Measurements from ENCODE around the gene MT1H.

Gene MT1H

GRCh38 chr16:56700195-56700594, 30.6 kb downstream of the MT1H start:
- Histone ChIP-seq H3K36me3 (ENCODE audit: control insufficient read depth in 2 of 2, insufficient read depth in 1 of 2, low read length in 2 of 2) (no peaks in the 10 kb centered on the region), H3K27ac (ENCODE audit: extremely low read depth, low read depth, low read length) (no peak overlapping the region), H3K4me3 (ENCODE audit: low read depth, low read length) (no peak overlapping the region), H3K9me3 (ENCODE audit: control insufficient read depth, insufficient read depth, low read depth, low read length) (no peaks in the 10 kb centered on the region), H3K4me1 (ENCODE audit: control insufficient read depth, insufficient read depth, low read length) (no peaks in the 10 kb centered on the region)
- no peak for TF ChIP-seq SP3 (tag by site-specific recombination; IDR thresholded peaks at IDR 0.05)
- no peak for TF ChIP-seq ZNF2 (tag by site-specific recombination; IDR thresholded peaks at IDR 0.05)
- no peak for TF ChIP-seq WT1 (tag by site-specific recombination; IDR thresholded peaks at IDR 0.05)
- TF ChIP-seq ZNF423 (tag by site-specific recombination; IDR thresholded peaks at IDR 0.05) = no peak
- TF ChIP-seq ZNF785 (tag by site-specific recombination; IDR thresholded peaks at IDR 0.05) = no peak
- TF ChIP-seq ZNF629 (tag by site-specific recombination; IDR thresholded peaks at IDR 0.05) = no peak
- no peak for TF ChIP-seq HOXC10 (CRISPR knock-in tag; IDR thresholded peaks at IDR 0.05)
- no peak for TF ChIP-seq ZNF501 (tag by site-specific recombination; IDR thresholded peaks at IDR 0.05)
- POLR2A ChIA-PET = interaction anchor here (0.6 kb wide), 1 partner anchor 224 kb away, joined by 5 read pairs; no protein-coding TSS in a partner anchor
- CTCF ChIA-PET = interaction anchor here (0.7 to 4.4 kb wide), 7 partner anchors 15 to 123 kb away, joined by 3 to 66 read pairs (median 12); partner anchors contain the start of gene MT2A

- TF ChIP-seq KLF9 (tag by site-specific recombination; IDR thresholded peaks at IDR 0.05; ENCODE audit: low read depth) = no peak
- no peak for TF ChIP-seq KLF10 (tag by site-specific recombination; IDR thresholded peaks at IDR 0.05)
- TF ChIP-seq ZNF202 (tag by site-specific recombination; IDR thresholded peaks at IDR 0.05; ENCODE audit: borderline replicate concordance) = no peak
- TF ChIP-seq ZNF514 (tag by site-specific recombination; IDR thresholded peaks at IDR 0.05) = no peak
- TF ChIP-seq ZXDB (tag by site-specific recombination; IDR thresholded peaks at IDR 0.05) = no peak
- TF ChIP-seq ZNF645 (tag by site-specific recombination; IDR thresholded peaks at IDR 0.05) = no peak
- no peak for TF ChIP-seq ZNF280C (tag by site-specific recombination; IDR thresholded peaks at IDR 0.05)
- TF ChIP-seq ZNF26 (tag by site-specific recombination; IDR thresholded peaks at IDR 0.05) = no peak
- TF ChIP-seq OVOL3 (tag by site-specific recombination; IDR thresholded peaks at IDR 0.05) = no peak
- no peak for TF ChIP-seq ZNF433 (tag by site-specific recombination; IDR thresholded peaks at IDR 0.05; ENCODE audit: low read depth)
- TF ChIP-seq ZNF155 (tag by site-specific recombination; IDR thresholded peaks at IDR 0.05) = no peak
- no peak for TF ChIP-seq ZNF362 (tag by site-specific recombination; IDR thresholded peaks at IDR 0.05)
- TF ChIP-seq ZNF747 (tag by site-specific recombination; IDR thresholded peaks at IDR 0.05) = no peak
- no peak for TF ChIP-seq ZNF623 (tag by site-specific recombination; IDR thresholded peaks at IDR 0.05)
- TF ChIP-seq REST (tag by site-specific recombination; IDR thresholded peaks at IDR 0.05) = no peak
- TF ChIP-seq ZNF560 (tag by site-specific recombination; IDR thresholded peaks at IDR 0.05; ENCODE audit: borderline replicate concordance) = no peak
- no peak for TF ChIP-seq ZNF302 (tag by site-specific recombination; IDR thresholded peaks at IDR 0.05; ENCODE audit: low read depth)
- ChIA-PET CTCF (interaction anchor here (0.7 to 4.4 kb wide), 13 partner anchors 15 to 187 kb away, joined by 3 to 66 read pairs (median 10); partner anchors contain the start of gene MT2A), POLR2A (interaction anchor here (0.6 kb wide), 1 partner anchor 223 kb away, joined by 5 read pairs; no protein-coding TSS in a partner anchor)
- Histone ChIP-seq H3K9me3 (ENCODE audit: control insufficient read depth, insufficient read depth, low read depth, low read length) (no peaks in the 10 kb centered on the region), H3K4me3 (ENCODE audit: low read depth, low read length) (no peak overlapping the region), H3K4me1 (ENCODE audit: control insufficient read depth, insufficient read depth, low read length) (no peaks in the 10 kb centered on the region), H3K36me3 (ENCODE audit: control insufficient read depth in 2 of 2, insufficient read depth in 1 of 2, low read length in 2 of 2) (no peaks in the 10 kb centered on the region), H3K27ac (ENCODE audit: extremely low read depth, low read depth, low read length) (no peak overlapping the region)
Observed at GRCh38 chr16:56700631-56701030, 31.0 kb downstream of the MT1H start.
